T-helper 2 cell treated with Interferon-gamma antibody and Interleukin-4, amounts not matched to agents 100 ng/mL and 5 ng/mL, for 36 hours (primary cell): Measurements from ENCODE around the gene PNLIPRP2. TPM values are rescaled to one million over a fixed set of nuclear protein-coding genes. Genes with fewer than 3 reads are reported as not detected.

Experiments
- intact Hi-C: fragments of 100-400 bp; cut with micrococcal nuclease; formaldehyde crosslinking; loops from one replicate; pipeline ENCODE4 v1.15.1; 2023
- total RNA-seq: library from RNA; stranded (reverse); gene quantifications from 2 replicates; pipeline ENCODE4 v1.2.3, GENCODE V29; 2022

PNLIPRP2 gene
- total RNA-seq, 1 donor from 2014 or later, result not detected

DNA sequence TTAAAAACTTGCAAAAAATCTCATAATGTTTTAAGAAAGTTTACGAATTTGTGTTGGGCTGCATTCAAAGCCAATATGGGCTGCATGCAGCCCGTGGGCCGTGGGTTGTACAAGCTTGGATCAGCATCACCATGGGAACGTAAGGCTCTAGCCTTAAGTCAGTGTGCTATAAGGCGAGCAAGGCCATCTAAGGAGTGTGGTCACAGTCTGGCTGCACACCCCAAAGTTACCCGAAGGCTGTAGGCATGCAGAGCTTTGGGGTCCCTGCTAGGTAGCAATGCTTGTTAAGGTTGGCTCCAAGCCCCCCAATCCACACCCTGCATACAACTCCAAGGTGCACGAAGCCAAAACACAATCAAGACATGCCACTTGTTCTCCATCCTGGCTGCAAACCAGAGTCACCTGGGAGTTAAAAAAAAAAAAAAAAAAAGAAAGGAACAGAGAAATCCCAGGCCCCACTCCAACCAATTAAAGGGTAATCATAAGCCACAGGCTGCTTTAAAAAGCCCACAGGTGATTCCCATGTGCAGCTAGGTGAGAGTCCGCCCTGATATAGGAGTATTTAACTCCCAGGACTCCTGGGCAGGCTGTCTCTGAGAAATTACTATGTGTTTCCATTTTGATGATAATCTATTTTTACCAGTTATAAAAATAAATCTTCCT, 8.5 kb upstream of the PNLIPRP2 start:
- intact Hi-C loops, result no loop called here

DNA sequence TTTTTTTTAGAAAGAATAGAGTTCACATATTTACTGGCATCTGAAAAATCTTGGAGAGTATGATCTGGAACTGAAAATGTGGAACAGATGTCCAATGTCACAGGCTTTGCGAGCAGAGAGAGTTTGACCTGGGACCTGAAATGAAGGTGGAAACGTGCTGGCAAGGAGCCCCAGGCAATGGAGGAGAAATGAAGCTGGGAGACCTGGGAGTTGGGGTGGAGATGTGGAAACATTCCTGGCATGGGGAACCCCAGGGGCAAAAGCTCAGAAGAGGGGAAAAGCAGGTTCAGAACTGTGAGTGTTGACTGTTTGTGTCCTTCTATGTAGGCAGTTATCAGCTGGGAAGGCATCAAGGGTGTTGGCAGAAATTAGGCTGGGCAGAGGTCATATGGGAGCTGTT, 7.3 kb upstream of the PNLIPRP2 start:
- intact Hi-C loops, result no loop called here

DNA sequence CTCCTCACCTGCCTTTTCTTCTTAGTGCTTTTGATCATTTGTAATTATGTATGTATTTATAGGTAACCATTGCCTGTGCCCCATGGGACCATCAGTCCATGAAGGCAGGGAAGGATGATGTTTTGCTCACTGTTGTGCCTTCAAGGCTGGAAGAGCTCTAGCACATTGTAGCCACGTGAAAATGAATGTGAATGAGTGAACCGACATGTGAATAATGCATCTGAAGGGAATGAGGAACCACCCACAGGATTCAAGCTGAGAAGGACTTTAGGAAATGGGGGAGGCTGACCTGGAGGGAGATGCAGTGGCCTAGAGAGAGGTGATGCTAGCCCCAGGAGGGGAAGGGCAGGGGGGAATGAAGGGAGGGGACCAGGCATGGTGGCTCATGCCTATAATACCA, 6.0 kb upstream of the PNLIPRP2 start:
- intact Hi-C loops, result no loop called here

DNA sequence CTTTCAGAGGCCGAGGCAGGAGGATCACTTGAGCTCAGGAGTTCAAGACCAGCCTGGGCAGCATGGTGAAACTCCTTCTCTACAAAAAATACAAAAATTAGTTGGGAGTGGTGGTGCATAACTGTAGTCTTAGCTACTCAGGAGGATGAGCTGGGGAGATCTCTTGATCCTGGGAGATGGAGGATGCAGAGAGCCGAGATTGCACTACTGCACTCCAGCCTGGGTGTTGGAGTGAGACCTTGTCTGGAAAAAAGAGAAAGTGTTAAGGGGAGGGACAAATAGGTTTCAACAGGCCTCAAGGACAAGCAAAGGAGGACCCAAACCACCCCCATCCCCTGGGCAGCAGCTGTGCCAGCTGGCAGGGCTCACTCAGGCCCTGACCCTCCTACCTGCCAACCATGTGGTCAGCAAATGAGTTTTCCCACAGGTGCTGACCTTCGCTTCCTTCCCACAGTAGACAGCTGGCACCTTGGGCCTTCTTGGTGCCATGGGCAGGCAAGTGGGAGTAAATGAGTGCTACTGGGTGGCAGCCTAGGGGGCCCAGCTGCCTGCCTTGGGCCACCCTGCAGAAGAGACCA, 5.5 kb upstream of the PNLIPRP2 start:
- intact Hi-C loops, result no loop called here

DNA sequence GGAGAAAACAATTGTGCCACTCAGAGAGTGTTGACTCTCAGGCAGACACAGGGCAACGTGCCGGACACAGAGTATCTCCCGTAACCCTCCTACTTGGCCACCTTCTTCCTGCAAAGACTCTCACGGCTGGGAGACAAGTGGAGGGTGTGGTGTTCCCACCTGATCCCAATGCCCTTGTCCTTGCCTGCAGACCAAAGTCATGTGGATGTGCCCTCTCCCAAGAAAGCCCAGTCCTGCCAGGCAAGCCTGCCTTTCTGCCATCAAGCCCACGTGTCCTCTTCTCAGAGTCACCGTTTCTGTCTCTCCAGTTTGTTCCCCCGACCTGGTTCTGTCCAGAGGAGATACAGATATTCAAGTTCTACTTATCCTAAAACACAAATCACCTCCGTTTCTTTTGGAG, 723 bp downstream of the PNLIPRP2 start:
- intact Hi-C loops, result no loop called here

DNA sequence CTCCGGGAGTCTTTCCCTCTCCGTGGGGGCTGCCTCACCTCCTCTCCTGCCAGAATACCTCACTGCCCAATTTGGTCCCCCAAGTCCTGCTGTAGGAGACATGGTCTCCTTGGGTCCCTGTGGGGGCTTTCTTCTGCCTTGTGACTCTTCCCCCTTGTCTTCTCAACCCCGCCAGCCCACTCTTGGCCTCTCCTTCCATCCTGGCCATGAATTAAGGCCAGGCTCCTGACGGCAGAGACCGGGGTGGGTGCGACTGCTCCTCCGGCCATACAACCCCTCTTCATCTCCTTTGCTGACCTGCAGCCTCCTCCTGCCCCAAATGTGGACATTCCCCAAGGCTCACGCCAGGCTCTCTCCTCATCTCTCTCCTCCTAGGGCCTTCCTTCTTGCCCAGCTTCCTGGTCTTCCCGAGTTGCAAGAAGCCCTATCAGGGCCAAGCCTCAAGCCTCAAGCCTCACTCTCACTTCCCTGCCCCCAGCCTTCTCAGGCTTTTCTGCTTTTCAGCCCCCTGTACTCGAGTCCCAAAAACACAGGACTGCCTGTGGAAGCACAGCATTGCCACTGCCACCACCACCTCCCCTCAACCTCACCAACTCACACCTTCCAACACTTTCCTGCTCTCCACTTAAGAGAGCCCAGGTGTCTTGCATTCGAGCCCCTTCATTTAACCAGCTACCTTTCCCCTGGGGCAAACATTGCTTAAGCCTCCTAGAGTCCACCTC, 1.3 kb downstream of the PNLIPRP2 start:
- intact Hi-C loops, result no loop called here

DNA sequence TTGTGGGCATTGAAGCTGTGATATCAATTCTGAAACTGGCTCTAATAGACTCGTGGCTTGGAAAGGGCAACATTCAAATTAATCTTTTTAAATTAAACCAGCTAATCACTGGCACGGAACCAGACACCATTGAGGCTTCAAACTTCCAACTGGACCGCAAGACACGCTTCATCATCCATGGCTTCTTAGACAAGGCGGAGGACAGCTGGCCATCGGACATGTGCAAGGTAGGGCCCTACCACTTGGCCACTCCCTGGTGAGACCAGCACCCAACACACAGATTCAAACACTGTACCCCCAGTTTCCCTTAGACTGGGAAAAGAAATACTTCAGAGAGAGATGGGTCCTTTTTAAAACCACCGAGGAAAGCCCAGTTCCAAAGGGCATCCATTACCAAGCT, 5.1 kb downstream of the PNLIPRP2 start:
- intact Hi-C loops, result no loop called here

DNA sequence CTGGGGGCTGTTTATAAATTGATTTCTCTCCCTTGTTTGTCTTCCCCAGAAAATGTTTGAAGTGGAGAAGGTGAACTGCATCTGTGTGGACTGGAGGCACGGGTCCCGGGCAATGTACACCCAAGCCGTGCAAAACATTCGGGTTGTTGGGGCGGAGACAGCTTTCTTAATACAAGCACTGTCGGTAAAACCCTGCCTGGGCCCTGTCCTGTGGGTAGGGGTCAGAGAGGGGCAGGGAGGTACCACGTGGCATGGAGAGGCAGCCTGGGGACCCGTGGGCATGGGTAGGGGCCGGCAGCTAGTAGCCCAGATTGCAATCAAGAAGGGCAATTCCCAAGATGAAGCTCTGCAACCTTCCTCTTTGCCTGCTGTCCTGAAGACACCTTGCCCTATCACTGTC, 6.1 kb downstream of the PNLIPRP2 start:
- intact Hi-C loops, result no loop called here

DNA sequence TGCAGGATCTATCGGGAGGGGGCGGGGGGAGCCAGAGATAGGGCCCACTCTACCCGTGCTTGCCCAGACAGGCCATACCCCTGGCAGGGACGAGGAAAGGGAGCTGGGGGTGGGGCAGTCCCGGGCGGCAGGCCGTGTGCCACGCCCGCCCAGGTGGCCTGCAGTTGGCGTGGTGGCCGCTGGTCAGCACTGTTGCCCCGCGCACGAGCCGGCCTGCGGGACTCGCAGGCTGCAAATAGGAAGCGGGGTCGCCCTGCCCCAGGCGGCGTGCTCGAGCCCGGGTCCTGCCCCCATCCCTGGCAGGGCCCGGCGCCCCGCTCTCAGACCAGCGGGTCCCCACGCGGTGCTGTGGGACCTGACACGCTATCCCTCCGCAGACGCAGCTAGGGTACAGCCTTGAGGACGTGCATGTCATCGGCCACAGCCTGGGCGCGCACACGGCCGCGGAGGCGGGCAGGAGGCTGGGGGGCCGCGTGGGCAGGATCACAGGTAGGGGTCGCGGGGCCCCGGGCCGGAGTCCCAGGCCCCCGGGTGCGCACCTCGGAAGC, 6.7 kb downstream of the PNLIPRP2 start:
- intact Hi-C loops, result no loop called here

DNA sequence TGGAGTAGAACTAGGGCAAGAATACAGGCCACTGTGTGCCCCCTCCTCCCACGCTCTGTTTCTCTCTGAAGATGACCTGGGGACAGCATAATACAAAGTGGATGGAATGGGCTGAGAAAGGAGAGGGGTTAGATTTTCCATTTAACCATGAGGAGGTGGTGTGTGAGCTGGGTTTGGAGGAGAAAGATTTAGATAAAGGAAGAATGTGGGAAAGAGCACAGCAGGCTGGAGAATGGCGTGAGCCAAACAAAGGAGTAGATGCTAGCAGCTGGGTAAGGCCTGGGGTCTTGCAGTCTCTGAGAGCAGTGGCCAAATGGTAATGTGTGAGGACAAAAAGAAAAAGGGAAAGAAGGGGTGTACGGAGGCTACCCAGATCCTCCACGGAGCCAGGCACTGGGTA, 8.6 kb downstream of the PNLIPRP2 start:
- intact Hi-C loops, result no loop called here

DNA sequence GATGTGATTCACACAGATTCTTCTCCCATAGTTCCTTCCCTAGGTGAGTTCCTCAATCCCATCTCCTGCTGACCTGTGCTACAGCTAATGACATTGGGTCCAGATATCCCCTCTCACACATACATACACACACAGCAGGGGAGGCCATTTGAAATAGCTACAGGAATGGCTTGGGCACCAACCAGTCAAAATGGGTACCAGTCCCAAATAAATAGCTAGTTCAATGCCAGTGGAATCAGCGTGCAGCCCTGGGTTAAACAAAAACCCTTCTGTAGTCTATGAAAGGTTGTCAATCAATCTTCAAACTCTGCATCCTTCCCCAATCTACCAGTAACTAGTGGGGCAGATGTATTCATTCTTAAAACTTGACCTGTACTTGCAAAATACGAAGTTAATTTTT, 9.3 kb downstream of the PNLIPRP2 start:
- intact Hi-C loops, result no loop called here

DNA sequence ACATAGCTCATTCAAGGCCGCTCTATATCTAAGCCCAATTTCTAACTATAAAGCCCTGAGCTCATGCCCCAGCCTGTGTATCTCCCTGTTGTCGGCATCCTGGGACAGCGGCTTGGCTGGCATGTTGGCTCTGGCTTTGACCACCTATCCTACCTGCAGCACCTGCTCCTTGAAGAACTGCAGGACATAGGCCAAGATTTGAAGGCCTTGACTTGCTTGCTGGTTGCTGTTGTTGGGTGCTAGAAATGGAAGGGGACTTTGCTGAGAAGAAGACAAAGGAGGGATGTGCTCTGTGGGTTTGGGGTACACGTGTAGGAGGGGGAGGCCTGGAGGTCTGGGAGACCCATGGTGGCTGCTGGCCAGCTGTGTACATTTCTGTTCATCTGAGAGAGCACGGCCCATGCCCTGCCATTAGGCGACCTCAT, 11.1 kb downstream of the PNLIPRP2 start:
- intact Hi-C loops, result no loop called here

DNA sequence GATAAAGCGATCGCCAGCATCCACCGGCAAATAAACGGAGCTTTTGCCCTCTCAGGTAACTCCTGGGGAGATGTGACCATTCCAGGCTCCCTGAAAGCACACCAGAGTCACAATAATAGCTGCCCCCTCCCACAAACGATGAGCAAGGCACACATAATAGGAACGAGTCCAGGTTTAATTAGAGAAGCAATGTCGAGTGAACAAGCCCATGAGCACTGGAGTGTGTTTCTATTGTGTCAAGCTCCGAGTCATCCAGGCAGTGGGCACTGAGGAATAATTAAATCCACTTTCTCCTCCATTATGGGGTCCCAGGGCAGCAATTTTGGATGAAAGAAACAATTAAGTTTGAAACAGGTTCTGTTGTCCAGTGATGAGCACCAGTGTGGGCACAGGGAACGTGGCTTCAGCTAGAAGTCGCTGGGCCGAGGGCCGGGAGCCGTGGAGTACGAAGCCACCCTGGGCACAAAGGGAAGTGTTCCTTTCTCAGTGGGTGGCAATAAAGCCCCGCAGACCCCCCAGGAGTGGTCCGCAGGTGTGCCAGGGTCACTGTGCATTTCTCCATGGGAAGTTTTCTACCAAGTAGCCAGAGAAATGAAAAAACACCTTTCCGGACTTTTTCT, 12.0 kb downstream of the PNLIPRP2 start:
- intact Hi-C loops, result no loop called here

DNA sequence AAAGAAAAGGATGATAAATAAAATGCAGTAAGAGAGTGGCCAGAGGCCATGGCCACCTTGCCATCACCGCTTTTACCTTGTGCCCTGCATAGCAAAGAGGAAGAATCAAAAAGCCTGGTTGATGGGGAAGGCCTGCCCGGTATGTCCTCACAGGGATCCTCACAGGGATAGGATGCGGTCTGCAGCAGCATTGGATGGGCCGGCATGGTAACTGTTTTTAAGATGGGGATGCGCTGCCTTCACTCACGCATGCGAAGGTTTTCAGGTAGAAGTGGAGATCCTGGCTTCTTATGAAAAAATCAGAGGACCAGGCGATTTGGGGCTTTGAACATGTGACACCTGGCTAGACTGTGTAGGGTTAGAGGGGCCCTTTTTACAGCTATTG, 12.5 kb downstream of the PNLIPRP2 start:
- intact Hi-C loops, result no loop called here

DNA sequence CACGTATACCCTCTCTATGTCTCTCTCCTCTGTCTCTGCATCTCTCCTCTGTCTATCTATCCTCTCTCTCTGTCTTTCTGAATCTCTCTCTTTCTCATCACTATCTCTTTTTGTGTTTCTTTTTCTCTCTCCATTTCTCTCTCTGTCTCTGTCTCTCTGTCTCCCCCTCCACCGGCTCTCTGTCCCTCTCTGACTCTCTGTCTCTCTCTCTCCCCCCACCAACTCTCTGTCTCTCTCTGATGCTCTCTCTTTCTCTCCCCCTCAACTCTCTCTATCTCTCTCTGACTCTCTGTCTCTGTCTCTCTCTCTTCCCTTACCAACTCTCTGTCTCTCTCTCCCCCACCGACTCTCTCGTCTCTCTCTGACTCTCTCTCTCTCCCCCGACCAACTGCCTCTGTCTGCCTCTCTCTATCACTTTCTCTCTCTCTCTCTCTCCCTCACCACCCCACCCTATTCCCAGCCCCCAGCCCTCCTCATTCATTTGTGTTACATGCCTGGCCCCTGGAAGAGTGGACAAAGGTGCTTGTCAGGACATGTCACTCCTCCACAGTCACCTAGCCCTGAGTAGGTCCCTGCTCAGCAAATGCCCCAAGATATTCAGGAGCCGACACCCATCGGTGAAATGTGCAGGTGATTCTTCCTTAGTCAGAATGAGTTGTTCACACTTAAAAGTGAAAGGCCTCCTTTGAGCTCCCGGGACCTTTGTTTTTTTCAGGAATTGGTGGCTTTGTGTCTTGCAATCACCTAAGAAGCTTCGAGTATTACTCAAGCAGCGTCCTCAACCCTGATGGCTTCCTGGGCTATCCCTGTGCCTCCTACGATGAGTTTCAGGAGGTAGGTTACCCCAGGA, 13.6 kb downstream of the PNLIPRP2 start:
- intact Hi-C loops, result no loop called here

DNA sequence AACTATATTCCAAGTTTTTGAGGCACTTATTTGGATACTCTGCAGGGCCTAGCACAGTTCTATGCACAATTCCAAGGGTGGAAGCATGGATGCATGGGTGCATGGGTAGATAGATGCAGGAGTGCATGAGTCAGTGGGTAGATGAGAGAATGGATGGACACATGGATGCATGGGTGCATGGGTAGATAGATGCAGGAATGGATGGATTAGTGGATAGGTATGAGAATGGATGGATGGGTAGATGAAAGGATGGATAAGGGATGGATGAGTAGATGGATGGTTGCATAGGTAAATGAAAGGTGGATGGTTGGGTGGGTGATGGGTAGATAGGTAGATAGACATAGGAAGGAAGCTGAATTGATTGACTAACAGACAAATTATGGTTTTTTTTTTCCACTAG, 15.6 kb downstream of the PNLIPRP2 start:
- intact Hi-C loops, result no loop called here

DNA sequence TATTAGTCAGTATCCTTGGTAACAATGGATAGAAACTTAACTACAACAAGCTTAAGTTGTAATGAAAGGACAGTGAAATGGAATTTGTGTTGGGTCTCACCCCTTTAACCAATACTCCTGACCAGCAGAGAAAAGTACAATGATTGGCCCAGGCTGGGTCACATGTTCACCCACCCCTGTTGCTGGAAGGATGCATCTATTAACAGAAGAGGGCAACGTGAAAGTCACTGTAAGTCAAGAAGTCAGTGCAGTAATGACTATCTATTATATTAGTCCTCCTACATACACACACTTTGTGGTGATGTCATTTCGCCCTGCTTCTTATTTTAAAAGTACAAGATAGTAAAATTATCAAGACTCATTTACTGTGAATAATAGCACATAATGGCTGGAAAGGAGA, 16.2 kb downstream of the PNLIPRP2 start:
- intact Hi-C loops, result no loop called here

DNA sequence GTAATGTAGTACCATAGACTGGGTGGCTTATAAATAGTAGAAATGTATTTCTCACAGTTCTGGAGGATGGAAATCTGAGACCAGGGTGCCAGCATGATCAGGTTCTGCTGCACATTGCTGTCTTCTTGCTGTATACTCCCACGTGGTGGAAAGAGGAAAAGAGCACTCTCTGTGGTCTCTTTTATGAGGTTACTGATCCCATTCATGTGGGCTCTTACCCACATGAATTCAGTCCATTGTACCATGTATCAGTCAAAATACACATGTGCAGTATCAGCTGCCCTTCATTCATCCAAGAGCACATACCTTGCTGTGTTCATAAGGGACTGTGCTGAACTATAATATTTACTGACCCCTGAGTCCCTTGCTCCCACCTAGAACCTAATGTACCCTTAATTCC, 17.1 kb downstream of the PNLIPRP2 start:
- intact Hi-C loops, result no loop called here

DNA sequence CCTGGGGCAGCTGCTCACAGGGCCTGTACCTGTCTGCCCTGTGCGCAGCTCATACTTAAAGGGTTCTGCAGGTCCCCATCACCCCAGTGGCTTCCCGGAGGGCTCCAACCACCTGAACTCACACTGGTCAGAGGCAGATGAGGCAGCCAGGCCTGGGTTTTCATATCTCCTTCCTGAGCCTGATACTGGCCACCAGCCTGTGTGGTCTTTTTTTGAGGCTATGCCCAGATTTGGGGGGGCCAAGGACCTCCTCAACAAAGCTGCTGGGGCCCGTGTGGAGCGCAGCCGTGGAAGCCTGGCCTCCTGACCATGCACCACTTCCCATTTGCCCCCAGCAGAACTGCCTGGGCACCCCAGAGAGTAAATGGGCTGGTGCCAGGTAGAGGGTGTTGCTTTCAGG, 25.7 kb downstream of the PNLIPRP2 start:
- intact Hi-C loops, result no loop called here

DNA sequence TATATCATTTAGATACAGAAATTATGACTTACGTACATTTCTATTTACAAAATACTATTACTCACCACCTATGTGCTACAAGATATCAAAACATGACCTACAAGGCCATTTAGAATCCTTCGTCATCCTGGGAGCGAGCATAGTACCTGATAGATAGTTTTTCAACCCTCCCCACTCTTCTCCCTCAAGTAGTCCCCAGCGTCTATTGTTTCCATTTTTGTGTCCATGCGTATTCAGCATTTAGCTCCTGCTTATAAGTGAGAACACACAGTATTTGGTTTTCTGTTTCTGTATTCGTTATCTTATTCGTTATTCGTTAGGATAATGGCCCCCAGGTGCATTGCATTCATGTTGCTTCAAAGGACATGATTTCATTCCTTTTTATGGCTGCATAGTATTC, 28.1 kb downstream of the PNLIPRP2 start:
- intact Hi-C loops, result no loop called here

DNA sequence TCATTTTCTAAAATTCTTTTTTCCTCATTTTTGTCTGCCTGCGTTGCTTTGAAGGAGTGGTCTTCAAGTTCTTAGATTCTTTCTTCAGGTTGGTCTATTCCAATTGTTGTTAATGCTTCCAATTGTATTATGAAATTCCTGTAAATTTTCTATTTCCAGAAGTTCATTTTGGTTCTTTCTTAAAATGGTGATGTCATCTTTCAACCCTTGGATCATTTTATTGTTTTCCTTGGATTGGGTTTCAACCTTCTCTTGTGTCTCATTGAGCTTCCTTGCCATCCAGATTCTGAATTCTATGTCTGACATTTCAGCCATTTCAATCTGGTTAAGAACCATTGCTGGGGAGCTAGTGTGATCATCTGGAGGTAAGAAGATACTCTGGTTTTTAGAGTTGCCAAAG, 33.1 kb downstream of the PNLIPRP2 start:
- intact Hi-C loops, result no loop called here
